Measurements from ENCODE around the gene C10orf53. TPM values are rescaled to one million over a fixed set of nuclear protein-coding genes. Genes with fewer than 3 reads are reported as not detected.

C10orf53 gene
- total and polyA plus RNA-seq, 2 of the 4 experiments (the other 2 are of a cell fraction), result not detected

DNA sequence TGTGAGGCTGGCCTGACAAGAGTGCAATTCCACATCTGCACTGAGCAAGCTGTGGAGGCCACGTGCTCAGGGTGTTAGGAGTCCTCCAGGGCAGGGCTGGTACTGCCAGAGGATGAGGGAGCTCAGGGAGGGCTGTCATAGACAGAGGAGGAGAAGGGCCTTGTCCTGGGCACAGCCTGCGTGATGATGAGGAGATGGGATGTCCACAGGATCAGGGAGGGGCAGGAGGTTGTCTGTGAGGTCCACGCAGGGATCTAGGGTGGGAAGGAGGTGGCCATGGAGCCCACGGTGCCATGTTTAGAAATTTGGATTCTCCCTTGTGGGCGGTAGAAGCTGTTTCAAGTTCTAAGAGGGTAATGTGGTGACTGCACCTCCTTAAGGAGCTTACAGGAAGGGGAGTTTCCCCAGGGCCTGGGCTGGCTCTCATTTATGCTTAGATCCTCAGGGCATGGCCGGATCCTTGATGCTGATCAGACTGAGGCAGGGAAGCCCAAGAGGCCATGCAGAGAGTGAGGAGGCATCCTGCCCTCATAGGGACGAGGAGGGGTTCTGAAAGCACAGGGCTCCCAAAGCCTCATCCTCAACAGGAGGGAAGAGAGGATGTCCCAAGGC, 35.3 kb upstream of the C10orf53 start:
- ATAC-seq (ENCODE audit: low read depth) (no peak), DNase-seq (no peak)
- Histone ChIP-seq H3K9me3 (ENCODE audit: control insufficient read depth, insufficient read depth, low read length) (no peaks in the 10 kb centered on the region), H2AK9ac (replicated peaks; ENCODE audit: low read depth, low read length, poor library complexity) (no peak overlapping the region), H3K27me3 (ENCODE audit: control insufficient read depth, insufficient read depth, low read length) (peaks cover 14% of the 10 kb centered on the region), H3K4me1 (ENCODE audit: control insufficient read depth, insufficient read depth, low read length) (no peaks in the 10 kb centered on the region), H3K27ac (ENCODE audit: insufficient read depth, low read length) (no peak overlapping the region), H4K5ac (ENCODE audit: low read depth, low read length) (no peak overlapping the region), H2AK5ac (ENCODE audit: low read depth, low read length) (no peak overlapping the region), H3K4me2 (ENCODE audit: low read depth, low read length) (no peak overlapping the region), H4K8ac (ENCODE audit: low read depth in 2 of 2, low read length in 2 of 2) (no peak overlapping the region), H2BK5ac (ENCODE audit: low read depth, low read length, poor library complexity, severe bottlenecking) (no peak overlapping the region), H3K56ac (ENCODE audit: extremely low read depth, insufficient read depth, low read length) (no peak overlapping the region), H3K18ac (ENCODE audit: low read depth, low read length) (no peak overlapping the region), H2BK15ac (ENCODE audit: low read depth, low read length) (no peak overlapping the region), H3K9ac (ENCODE audit: low read depth, low read length) (no peak overlapping the region), H3K4ac (ENCODE audit: low read depth, low read length) (no peak overlapping the region), H4K91ac (ENCODE audit: insufficient read depth, low read depth, low read length) (no peak overlapping the region), H4K20me1 (ENCODE audit: insufficient read depth, low read length) (no peaks in the 10 kb centered on the region), H2BK20ac (ENCODE audit: low read depth, low read length) (no peak overlapping the region), H3K36me3 (ENCODE audit: control insufficient read depth, insufficient read depth, low read length) (no peaks in the 10 kb centered on the region), H3K9me1 (ENCODE audit: insufficient read depth, low read length) (no peaks in the 10 kb centered on the region), H3K4me3 (ENCODE audit: insufficient read depth, low read depth, low read length) (no peak overlapping the region), H3K23ac (ENCODE audit: low read depth, low read length) (no peak overlapping the region), H3K79me1 (ENCODE audit: low read depth in 1 of 2, low read length in 2 of 2) (no peaks in the 10 kb centered on the region), H2AFZ (replicated peaks; ENCODE audit: low read length, poor library complexity) (no peak overlapping the region), H3K14ac (replicated peaks; ENCODE audit: low read depth, low read length) (no peak overlapping the region), H2BK120ac (ENCODE audit: low read depth, low read length) (no peak overlapping the region)
- intact Hi-C loops (cut with micrococcal nuclease) (no loop called here), dilution Hi-C loops (cut with HindIII; ENCODE audit: low sequenced_read_pairs, unreplicated experiment) (no loop called here), in situ Hi-C loops (cut with MboI; ENCODE audit: low sequenced_read_pairs) (no loop called here)
- WGBS, 2 experiments (ENCODE audit: extremely low coverage in 2 of 2, insufficient read length in 1 of 2), result 16% methylated on average over 2 of the region's 7 CpGs; no CpG with 5 or more reads in 1 of the 2 experiments
- CTCF ChIA-PET, result no interaction called here
- no peak for TF ChIP-seq FOS (IDR thresholded peaks at IDR 0.05; ENCODE audit: low read depth, low read length)
- TF ChIP-seq, protein P1, sequence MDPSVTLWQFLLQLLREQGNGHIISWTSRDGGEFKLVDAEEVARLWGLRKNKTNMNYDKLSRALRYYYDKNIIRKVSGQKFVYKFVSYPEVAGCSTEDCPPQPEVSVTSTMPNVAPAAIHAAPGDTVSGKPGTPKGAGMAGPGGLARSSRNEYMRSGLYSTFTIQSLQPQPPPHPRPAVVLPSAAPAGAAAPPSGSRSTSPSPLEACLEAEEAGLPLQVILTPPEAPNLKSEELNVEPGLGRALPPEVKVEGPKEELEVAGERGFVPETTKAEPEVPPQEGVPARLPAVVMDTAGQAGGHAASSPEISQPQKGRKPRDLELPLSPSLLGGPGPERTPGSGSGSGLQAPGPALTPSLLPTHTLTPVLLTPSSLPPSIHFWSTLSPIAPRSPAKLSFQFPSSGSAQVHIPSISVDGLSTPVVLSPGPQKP (IDR thresholded peaks at IDR 0.05; ENCODE audit: borderline replicate concordance, low read depth, low read length), result no peak
- no peak for TF ChIP-seq BHLHE40 (IDR thresholded peaks at IDR 0.05; ENCODE audit: low read depth, low read length)
- TF ChIP-seq CHD1 (IDR thresholded peaks at IDR 0.05; ENCODE audit: low read depth, low read length), result no peak
- TF ChIP-seq, protein P2, sequence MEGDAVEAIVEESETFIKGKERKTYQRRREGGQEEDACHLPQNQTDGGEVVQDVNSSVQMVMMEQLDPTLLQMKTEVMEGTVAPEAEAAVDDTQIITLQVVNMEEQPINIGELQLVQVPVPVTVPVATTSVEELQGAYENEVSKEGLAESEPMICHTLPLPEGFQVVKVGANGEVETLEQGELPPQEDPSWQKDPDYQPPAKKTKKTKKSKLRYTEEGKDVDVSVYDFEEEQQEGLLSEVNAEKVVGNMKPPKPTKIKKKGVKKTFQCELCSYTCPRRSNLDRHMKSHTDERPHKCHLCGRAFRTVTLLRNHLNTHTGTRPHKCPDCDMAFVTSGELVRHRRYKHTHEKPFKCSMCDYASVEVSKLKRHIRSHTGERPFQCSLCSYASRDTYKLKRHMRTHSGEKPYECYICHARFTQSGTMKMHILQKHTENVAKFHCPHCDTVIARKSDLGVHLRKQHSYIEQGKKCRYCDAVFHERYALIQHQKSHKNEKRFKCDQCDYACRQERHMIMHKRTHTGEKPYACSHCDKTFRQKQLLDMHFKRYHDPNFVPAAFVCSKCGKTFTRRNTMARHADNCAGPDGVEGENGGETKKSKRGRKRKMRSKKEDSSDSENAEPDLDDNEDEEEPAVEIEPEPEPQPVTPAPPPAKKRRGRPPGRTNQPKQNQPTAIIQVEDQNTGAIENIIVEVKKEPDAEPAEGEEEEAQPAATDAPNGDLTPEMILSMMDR (conservative IDR thresholded peaks at IDR 0.05; ENCODE audit: low read depth, low read length), result no peak
- POLR2A ChIA-PET (ENCODE audit: unreplicated experiment), result no interaction called here
- BruUV-seq (replicated peaks), result no TSS peak

Measured in IMR-90 (cell line).